ENCODE data around the gene COA4. TPM values are rescaled to one million over a fixed set of nuclear protein-coding genes. Genes with fewer than 3 reads are reported as not detected.

The COA4 gene
- total RNA-seq, 1 donor from 2014 or later = 42.5 TPM

GRCh38 chr11:73856031-73856567, 20.5 kb downstream of the COA4 start:
- Mint-ChIP-seq H3K9me3 (ENCODE audit: low read depth) (no peaks in the 10 kb centered on the region), H3K4me3 (ENCODE audit: unreplicated experiment) (no peak overlapping the region), H3K27ac (ENCODE audit: unreplicated experiment) (no peak overlapping the region), H3K4me1 (ENCODE audit: low read depth) (no peaks in the 10 kb centered on the region), H3K27me3 (ENCODE audit: low read depth) (no peaks in the 10 kb centered on the region), H3K36me3 (ENCODE audit: low read depth) (peaks cover 11% of the 10 kb centered on the region)
- no peak for DNase-seq (ENCODE audit: low spot score)
- no peak for TF ChIP-seq CTCF (IDR thresholded peaks at IDR 0.05)

- Mint-ChIP-seq H3K4me1 (ENCODE audit: low read depth) (no peaks in the 10 kb centered on the region), H3K4me3 (ENCODE audit: unreplicated experiment) (no peak overlapping the region), H3K9me3 (ENCODE audit: low read depth) (no peaks in the 10 kb centered on the region), H3K36me3 (ENCODE audit: low read depth) (peaks cover 6% of the 10 kb centered on the region), H3K27me3 (ENCODE audit: low read depth) (no peaks in the 10 kb centered on the region), H3K27ac (ENCODE audit: unreplicated experiment) (no peak overlapping the region)
- DNase-seq (ENCODE audit: low spot score) = no peak
- no peak for TF ChIP-seq CTCF (IDR thresholded peaks at IDR 0.05)
These were observed 22.0 kb downstream of the COA4 start for GRCh38 chr11:73854680-73855079.

- H3K9me3 Mint-ChIP-seq (ENCODE audit: low read depth) = no peaks in the 10 kb centered on the region
- no peak for TF ChIP-seq CTCF (IDR thresholded peaks at IDR 0.05)
- no peak overlapping the region for H3K4me3 Mint-ChIP-seq (ENCODE audit: unreplicated experiment)
- H3K4me1 Mint-ChIP-seq (ENCODE audit: low read depth) = no peaks in the 10 kb centered on the region
- no peak overlapping the region for H3K27ac Mint-ChIP-seq (ENCODE audit: unreplicated experiment)
- no peak for DNase-seq (ENCODE audit: low spot score)
- no peaks in the 10 kb centered on the region for H3K27me3 Mint-ChIP-seq (ENCODE audit: low read depth)
- peaks cover 8% of the 10 kb centered on the region for H3K36me3 Mint-ChIP-seq (ENCODE audit: low read depth)
These were observed 24.6 kb downstream of the COA4 start for GRCh38 chr11:73852049-73852448.

- H3K4me1 Mint-ChIP-seq (ENCODE audit: low read depth) = no peaks in the 10 kb centered on the region
- DNase-seq (ENCODE audit: low spot score) = no peak
- no peak overlapping the region for H3K4me3 Mint-ChIP-seq (ENCODE audit: unreplicated experiment)
- H3K36me3 Mint-ChIP-seq (ENCODE audit: low read depth) = peaks cover 8% of the 10 kb centered on the region
- H3K27ac Mint-ChIP-seq (ENCODE audit: unreplicated experiment) = no peak overlapping the region
- no peak for TF ChIP-seq CTCF (IDR thresholded peaks at IDR 0.05)
- H3K27me3 Mint-ChIP-seq (ENCODE audit: low read depth) = no peaks in the 10 kb centered on the region
- H3K9me3 Mint-ChIP-seq (ENCODE audit: low read depth) = no peaks in the 10 kb centered on the region
These were observed 25.4 kb downstream of the COA4 start for GRCh38 chr11:73851046-73851764.

GRCh38 chr11:73839123-73839457, 37.6 kb downstream of the COA4 start:
- DNase-seq (ENCODE audit: low spot score) = no peak
- Mint-ChIP-seq H3K27ac (ENCODE audit: unreplicated experiment) (no peak overlapping the region), H3K9me3 (ENCODE audit: low read depth) (no peaks in the 10 kb centered on the region), H3K4me1 (ENCODE audit: low read depth) (peaks cover 9% of the 10 kb centered on the region), H3K4me3 (ENCODE audit: unreplicated experiment) (no peak overlapping the region), H3K36me3 (ENCODE audit: low read depth) (peaks cover 3% of the 10 kb centered on the region), H3K27me3 (ENCODE audit: low read depth) (no peaks in the 10 kb centered on the region)
- no peak for TF ChIP-seq CTCF (IDR thresholded peaks at IDR 0.05)

All from chondrocyte (in vitro differentiated cells).